ENCODE data around the gene NHSL2. TPM values are rescaled to one million over a fixed set of nuclear protein-coding genes. Genes with fewer than 3 reads are reported as not detected.
A peak's percentile ranks its signal among the peaks of the same experiment; 100 is the strongest.

The NHSL2 gene
- total RNA-seq, 4 donors from 2014 or later: 1.5 to 2.7 (median 2.1) TPM

DNA sequence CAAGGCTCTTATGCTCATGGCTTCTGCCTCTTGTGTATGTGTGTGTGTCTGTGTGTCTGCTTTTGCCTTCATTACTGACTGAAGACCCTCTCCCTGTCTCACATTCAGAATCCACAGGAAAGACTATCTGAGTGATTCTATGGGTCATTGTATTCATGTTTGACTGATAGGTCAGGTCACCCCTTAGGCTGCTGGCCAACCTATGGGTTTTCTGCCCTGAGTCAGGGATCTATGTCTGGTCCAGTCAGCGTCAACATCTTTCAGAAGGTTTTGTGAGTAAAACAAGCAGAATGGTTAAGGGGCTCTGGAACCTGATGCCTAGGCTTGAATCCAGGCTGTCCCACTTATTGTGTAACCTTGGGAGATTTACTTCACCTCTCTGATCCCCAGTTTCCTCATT is 30.5 kb downstream of the NHSL2 start:
- in situ Hi-C loops (cut with MboI; ENCODE audit: low sequenced_read_pairs in 4 of 4): no loop called here
- intact Hi-C loops (cut with DNase I; ENCODE audit: low total_unique reads): no loop called here

DNA sequence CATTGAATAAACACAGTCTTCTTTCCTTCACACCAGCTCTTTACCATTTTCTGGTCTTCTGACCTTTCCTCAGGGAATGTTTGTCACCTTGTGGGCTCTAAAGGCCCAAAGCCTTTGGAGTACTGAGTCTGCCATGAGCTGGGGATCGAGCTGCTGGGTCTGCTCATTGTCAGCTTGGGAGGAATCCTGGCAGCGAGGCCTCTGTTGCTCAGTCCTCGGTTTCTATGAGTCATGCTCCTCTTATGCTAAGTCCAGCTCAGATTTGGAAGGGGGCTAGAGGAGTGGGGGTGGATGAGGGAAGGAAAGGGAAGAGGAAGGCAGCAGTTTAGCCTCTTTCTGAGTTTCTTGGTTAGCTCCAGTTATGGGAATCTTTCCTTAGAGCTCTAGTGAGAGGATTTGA is 31.1 kb downstream of the NHSL2 start:
- Histone ChIP-seq H3K27me3 (no peaks in the 10 kb centered on the region), H3K27ac (no peak overlapping the region), H3K4me1 (no peaks in the 10 kb centered on the region), H3K4me3 (no peak overlapping the region), H3K9me3 (no peaks in the 10 kb centered on the region), H3K36me3 (no peaks in the 10 kb centered on the region)
- TF ChIP-seq, protein P1, sequence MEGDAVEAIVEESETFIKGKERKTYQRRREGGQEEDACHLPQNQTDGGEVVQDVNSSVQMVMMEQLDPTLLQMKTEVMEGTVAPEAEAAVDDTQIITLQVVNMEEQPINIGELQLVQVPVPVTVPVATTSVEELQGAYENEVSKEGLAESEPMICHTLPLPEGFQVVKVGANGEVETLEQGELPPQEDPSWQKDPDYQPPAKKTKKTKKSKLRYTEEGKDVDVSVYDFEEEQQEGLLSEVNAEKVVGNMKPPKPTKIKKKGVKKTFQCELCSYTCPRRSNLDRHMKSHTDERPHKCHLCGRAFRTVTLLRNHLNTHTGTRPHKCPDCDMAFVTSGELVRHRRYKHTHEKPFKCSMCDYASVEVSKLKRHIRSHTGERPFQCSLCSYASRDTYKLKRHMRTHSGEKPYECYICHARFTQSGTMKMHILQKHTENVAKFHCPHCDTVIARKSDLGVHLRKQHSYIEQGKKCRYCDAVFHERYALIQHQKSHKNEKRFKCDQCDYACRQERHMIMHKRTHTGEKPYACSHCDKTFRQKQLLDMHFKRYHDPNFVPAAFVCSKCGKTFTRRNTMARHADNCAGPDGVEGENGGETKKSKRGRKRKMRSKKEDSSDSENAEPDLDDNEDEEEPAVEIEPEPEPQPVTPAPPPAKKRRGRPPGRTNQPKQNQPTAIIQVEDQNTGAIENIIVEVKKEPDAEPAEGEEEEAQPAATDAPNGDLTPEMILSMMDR (IDR thresholded peaks at IDR 0.05 in 4 of 5, conservative IDR thresholded peaks at IDR 0.05 in 1 of 5): no peak
- TF ChIP-seq POLR2A (IDR thresholded peaks at IDR 0.05): no peak
- DNase-seq (peak in 1 of 2 donors; percentile 15), ATAC-seq (no peak)
- intact Hi-C loops (cut with DNase I; ENCODE audit: low total_unique reads): no loop called here
- in situ Hi-C loops (cut with MboI; ENCODE audit: low sequenced_read_pairs in 4 of 4): no loop called here

More for the DNA sequence above, 30.5 kb downstream of the NHSL2 start:
- Histone ChIP-seq H3K36me3 (no peaks in the 10 kb centered on the region), H3K27ac (no peak overlapping the region), H3K4me1 (no peaks in the 10 kb centered on the region), H3K9me3 (no peaks in the 10 kb centered on the region), H3K4me3 (no peak overlapping the region), H3K27me3 (no peaks in the 10 kb centered on the region)
- ATAC-seq (no peak), DNase-seq (no peak)
- TF ChIP-seq POLR2A (IDR thresholded peaks at IDR 0.05): no peak
- TF ChIP-seq, protein P1 (IDR thresholded peaks at IDR 0.05 in 4 of 5, conservative IDR thresholded peaks at IDR 0.05 in 1 of 5): no peak

GRCh38 chrX:71944369-71944768 is 33.7 kb downstream of the NHSL2 start:
- no peak for TF ChIP-seq POLR2A (IDR thresholded peaks at IDR 0.05)
- Histone ChIP-seq H3K4me1 (no peaks in the 10 kb centered on the region), H3K9me3 (no peaks in the 10 kb centered on the region), H3K36me3 (no peaks in the 10 kb centered on the region), H3K27ac (no peak overlapping the region), H3K4me3 (no peak overlapping the region), H3K27me3 (no peaks in the 10 kb centered on the region)
- in situ Hi-C loops (cut with MboI; ENCODE audit: low sequenced_read_pairs in 4 of 4): no loop called here
- DNase-seq (no peak), ATAC-seq (no peak)
- intact Hi-C loops (cut with DNase I; ENCODE audit: low total_unique reads): no loop called here

DNA sequence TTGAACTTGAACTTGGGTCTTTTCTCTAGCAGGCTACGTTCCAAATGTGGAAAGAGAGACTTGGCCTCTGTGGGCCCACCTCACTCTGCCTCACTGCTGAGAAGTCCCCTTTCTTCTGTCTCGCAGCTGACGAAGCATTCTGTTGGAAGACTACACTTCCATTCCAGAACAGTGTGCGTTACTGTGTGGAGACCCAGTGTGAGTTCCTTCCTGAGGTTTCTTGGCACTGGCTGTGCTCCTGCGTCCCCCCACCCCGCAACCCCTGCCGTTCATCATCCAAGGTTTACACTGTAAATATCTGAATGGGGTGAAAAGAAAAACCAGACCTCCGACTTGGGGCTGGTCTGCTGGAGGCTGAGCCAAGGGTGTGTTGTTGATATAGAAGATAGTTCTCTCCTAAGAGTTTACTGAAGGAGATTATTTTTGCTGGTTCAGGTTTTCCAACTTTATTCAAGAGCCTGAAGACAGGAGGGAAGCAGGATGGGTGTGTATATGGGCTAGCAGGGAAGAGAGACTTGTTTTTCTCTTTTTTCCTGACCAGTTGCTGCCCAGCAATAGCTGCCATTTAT is 34.7 kb downstream of the NHSL2 start:
- Histone ChIP-seq H3K9me3 (no peaks in the 10 kb centered on the region), H3K27ac (no peak overlapping the region), H3K4me3 (no peak overlapping the region), H3K27me3 (no peaks in the 10 kb centered on the region), H3K4me1 (no peaks in the 10 kb centered on the region), H3K36me3 (no peaks in the 10 kb centered on the region)
- DNase-seq: no peak
- TF ChIP-seq, protein P1 (IDR thresholded peaks at IDR 0.05 in 4 of 5, conservative IDR thresholded peaks at IDR 0.05 in 1 of 5): no peak
- no peak for TF ChIP-seq POLR2A (IDR thresholded peaks at IDR 0.05)
- in situ Hi-C loops (cut with MboI; ENCODE audit: low sequenced_read_pairs in 4 of 4) (no loop called here), intact Hi-C loops (cut with DNase I; ENCODE audit: low total_unique reads) (no loop called here)
- no peak for ATAC-seq

- DNase-seq: no peak
- ATAC-seq: no peak
- Histone ChIP-seq H3K27me3 (no peaks in the 10 kb centered on the region), H3K9me3 (no peaks in the 10 kb centered on the region), H3K36me3 (no peaks in the 10 kb centered on the region), H3K4me3 (no peak overlapping the region), H3K4me1 (peaks cover 0 to 3% of the 10 kb centered on the region in 2 donors), H3K27ac (no peak overlapping the region)
- intact Hi-C loops (cut with DNase I; ENCODE audit: low total_unique reads) (no loop called here), in situ Hi-C loops (cut with MboI; ENCODE audit: low sequenced_read_pairs in 4 of 4) (no loop called here)
- TF ChIP-seq, protein P1 (IDR thresholded peaks at IDR 0.05 in 4 of 5, conservative IDR thresholded peaks at IDR 0.05 in 1 of 5): no peak
- no peak for TF ChIP-seq POLR2A (IDR thresholded peaks at IDR 0.05)
Observed at GRCh38 chrX:71949363-71949762, 38.7 kb downstream of the NHSL2 start.
